ENCODE measurements around the gene LLGL2. TPM values are rescaled to one million over a fixed set of nuclear protein-coding genes. Genes with fewer than 3 reads are reported as not detected.

LLGL2 gene
- total RNA-seq, 2 donors from 2014 or later: 43.0 to 65.3 TPM

DNA sequence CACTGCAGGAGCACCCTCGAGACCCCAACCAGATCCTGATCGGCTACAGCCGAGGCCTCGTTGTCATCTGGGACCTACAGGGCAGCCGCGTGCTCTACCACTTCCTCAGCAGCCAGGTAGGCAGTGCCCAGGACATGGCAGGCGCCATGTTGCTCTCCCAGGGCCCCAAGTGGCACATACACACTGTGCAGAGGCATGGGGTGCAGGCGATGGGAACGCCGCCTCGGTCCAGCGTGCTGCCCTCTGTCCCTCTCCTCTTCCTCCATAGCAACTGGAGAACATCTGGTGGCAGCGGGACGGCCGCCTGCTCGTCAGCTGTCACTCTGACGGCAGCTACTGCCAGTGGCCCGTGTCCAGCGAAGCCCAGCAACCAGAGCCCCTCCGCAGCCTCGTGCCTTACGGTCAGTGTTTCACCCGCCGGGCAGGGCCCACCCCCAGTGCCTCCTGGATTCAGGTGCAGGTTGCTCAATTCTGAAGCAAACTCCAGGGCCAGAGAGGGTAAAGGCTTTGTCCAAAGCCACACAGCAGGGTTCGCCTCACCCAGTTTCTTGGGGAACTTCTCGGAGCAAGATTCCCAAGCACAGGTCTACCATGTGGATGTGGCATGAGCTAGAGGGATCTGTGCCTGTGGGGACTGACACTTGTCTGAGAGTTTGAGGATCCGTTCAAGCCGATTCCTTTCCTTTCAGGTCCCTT, 37.7 kb downstream of the LLGL2 start:
- intact Hi-C loops (cut with DNase I): no loop called here
- no peak for DNase-seq (ENCODE audit: low spot score)
- Histone ChIP-seq H3K27me3 (replicated peaks; ENCODE audit: insufficient read depth) (no peaks in the 10 kb centered on the region), H3K27ac (no peak overlapping the region), H3K4me1 (replicated peaks) (no peaks in the 10 kb centered on the region), H3K4me3 (no peak overlapping the region), H3K9me3 (no peaks in the 10 kb centered on the region), H3K36me3 (peaks cover 5% of the 10 kb centered on the region in 2 donors)
- 89% methylated on average over 24 of the region's 28 CpGs for WGBS
- TF ChIP-seq POLR2A (IDR thresholded peaks at IDR 0.05) (no peak), POLR2AphosphoS5 (IDR thresholded peaks at IDR 0.05) (no peak)
- TF ChIP-seq, protein P1, sequence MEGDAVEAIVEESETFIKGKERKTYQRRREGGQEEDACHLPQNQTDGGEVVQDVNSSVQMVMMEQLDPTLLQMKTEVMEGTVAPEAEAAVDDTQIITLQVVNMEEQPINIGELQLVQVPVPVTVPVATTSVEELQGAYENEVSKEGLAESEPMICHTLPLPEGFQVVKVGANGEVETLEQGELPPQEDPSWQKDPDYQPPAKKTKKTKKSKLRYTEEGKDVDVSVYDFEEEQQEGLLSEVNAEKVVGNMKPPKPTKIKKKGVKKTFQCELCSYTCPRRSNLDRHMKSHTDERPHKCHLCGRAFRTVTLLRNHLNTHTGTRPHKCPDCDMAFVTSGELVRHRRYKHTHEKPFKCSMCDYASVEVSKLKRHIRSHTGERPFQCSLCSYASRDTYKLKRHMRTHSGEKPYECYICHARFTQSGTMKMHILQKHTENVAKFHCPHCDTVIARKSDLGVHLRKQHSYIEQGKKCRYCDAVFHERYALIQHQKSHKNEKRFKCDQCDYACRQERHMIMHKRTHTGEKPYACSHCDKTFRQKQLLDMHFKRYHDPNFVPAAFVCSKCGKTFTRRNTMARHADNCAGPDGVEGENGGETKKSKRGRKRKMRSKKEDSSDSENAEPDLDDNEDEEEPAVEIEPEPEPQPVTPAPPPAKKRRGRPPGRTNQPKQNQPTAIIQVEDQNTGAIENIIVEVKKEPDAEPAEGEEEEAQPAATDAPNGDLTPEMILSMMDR (IDR thresholded peaks at IDR 0.05): no peak

DNA sequence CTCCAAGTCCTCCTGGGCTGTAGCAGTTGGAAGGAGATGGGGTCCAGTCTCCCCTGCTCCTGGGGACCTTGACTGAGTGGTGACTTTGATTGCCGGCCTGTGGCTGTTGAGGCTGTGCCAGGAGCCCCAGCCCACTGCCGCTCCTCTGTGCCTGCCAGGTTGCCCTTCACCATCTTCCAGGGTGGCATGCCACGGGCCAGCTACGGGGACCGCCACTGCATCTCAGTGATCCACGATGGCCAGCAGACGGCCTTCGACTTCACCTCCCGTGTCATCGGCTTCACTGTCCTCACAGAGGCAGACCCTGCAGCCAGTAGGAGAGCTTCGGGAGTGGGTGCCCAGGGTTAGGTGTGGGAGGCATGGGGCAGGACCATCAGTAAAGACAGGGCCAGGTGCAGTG, 38.7 kb downstream of the LLGL2 start:
- DNase-seq (ENCODE audit: low spot score): no peak
- Histone ChIP-seq H3K27ac (no peak overlapping the region), H3K4me3 (no peak overlapping the region), H3K27me3 (replicated peaks; ENCODE audit: insufficient read depth) (no peaks in the 10 kb centered on the region), H3K9me3 (no peaks in the 10 kb centered on the region), H3K36me3 (peaks cover 5% of the 10 kb centered on the region in 2 donors), H3K4me1 (replicated peaks) (no peaks in the 10 kb centered on the region)
- intact Hi-C loops (cut with DNase I): no loop called here
- WGBS: 91% methylated on average over 11 of the region's 11 CpGs
- TF ChIP-seq, protein P1 (IDR thresholded peaks at IDR 0.05): no peak
- no peak for TF ChIP-seq POLR2A (IDR thresholded peaks at IDR 0.05)
- TF ChIP-seq POLR2AphosphoS5 (IDR thresholded peaks at IDR 0.05): no peak

DNA sequence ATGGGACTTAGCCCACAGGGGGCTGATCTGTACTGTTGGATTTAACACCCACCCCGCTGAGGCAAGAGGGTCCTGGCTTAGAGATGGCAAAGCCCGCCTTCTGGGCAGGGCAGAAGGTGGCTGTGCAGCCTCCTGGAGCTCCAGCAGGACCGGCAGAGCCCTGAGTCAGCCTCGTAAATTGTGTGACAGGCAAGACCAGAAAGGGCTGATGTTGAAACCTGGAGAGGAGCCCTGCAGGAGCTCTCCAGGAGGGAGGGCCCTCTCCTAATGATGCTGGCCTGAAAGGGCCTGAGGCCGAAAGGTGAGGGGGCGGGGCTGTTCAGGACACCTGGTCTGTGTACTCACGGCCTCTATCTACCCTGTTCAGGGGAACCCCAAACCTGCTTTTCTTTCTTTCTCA, 39.6 kb downstream of the LLGL2 start:
- WGBS: 39% methylated on average over 7 of the region's 7 CpGs
- Histone ChIP-seq H3K27ac (no peak overlapping the region), H3K4me3 (no peak overlapping the region), H3K9me3 (no peaks in the 10 kb centered on the region), H3K36me3 (peaks cover 5% of the 10 kb centered on the region in 2 donors), H3K4me1 (replicated peaks) (no peaks in the 10 kb centered on the region), H3K27me3 (replicated peaks; ENCODE audit: insufficient read depth) (no peaks in the 10 kb centered on the region)
- intact Hi-C loops (cut with DNase I): no loop called here
- TF ChIP-seq POLR2A (IDR thresholded peaks at IDR 0.05): no peak
- peak; percentile 67 for TF ChIP-seq POLR2AphosphoS5 (IDR thresholded peaks at IDR 0.05)
- peak; percentile 62 for DNase-seq (ENCODE audit: low spot score)

DNA sequence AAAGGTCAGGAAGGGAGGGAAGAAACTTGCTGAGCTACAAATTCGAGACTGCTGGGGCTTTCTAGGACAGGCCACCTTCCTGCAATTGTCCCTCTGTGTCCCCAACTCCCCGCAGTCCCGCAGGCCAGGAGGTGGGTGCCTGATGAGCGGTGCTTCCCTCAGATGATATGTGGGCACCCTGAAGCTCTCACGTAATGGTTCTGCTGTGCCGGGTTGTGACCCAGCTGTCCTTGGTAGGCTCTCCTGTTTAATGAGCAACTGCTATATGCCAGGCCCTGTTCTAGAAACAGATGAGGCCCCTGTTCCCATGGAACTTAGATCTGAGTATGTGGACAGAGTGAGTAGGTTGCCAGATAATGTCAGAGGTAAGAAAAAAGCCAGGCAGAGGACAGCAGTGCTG, 40.1 kb downstream of the LLGL2 start:
- H3K4me1 ChIP-seq (replicated peaks): no peaks in the 10 kb centered on the region
- H3K4me3 ChIP-seq: no peak overlapping the region
- peaks cover 5% of the 10 kb centered on the region in 2 donors for H3K36me3 ChIP-seq
- intact Hi-C loops (cut with DNase I): no loop called here
- TF ChIP-seq, protein P1 (IDR thresholded peaks at IDR 0.05): no peak
- TF ChIP-seq POLR2A (IDR thresholded peaks at IDR 0.05): no peak
- no peak for TF ChIP-seq POLR2AphosphoS5 (IDR thresholded peaks at IDR 0.05)
- H3K27ac ChIP-seq: no peak overlapping the region
- no peaks in the 10 kb centered on the region for H3K27me3 ChIP-seq (replicated peaks; ENCODE audit: insufficient read depth)
- WGBS: 96% methylated on average over 6 of the region's 6 CpGs
- H3K9me3 ChIP-seq: no peaks in the 10 kb centered on the region
- DNase-seq (ENCODE audit: low spot score): no peak

DNA sequence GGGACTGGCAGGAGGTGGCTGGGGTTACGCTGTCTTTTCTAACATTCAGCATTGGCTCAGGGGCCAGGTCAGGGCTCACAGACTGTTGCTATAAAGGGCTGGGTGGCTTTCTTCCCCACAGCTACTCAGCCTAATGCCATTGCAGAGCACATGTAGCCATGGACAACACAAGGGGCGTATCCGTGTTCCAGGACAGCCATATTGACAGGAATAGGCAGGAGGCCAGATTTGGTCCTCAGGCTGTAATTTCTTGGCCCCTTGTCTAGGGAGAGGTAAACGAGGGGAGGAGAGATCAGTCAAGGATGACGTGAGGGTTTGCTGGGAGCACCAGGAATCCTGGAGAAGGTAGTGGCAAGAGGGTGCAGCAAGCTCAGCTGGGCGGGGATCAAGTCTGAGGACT, 40.9 kb downstream of the LLGL2 start:
- Histone ChIP-seq H3K4me1 (replicated peaks) (no peaks in the 10 kb centered on the region), H3K4me3 (no peak overlapping the region), H3K9me3 (no peaks in the 10 kb centered on the region), H3K36me3 (peaks cover 5% of the 10 kb centered on the region in 2 donors), H3K27ac (no peak overlapping the region), H3K27me3 (replicated peaks; ENCODE audit: insufficient read depth) (no peaks in the 10 kb centered on the region)
- TF ChIP-seq POLR2A (IDR thresholded peaks at IDR 0.05) (no peak), POLR2AphosphoS5 (IDR thresholded peaks at IDR 0.05) (no peak)
- TF ChIP-seq, protein P1 (IDR thresholded peaks at IDR 0.05): no peak
- intact Hi-C loops (cut with DNase I): no loop called here
- 75% methylated on average over 6 of the region's 6 CpGs for WGBS
- no peak for DNase-seq (ENCODE audit: low spot score)
